Adipose tissue (tissue), 3 donors: ENCODE results near the gene PARP11. TPM values are rescaled to one million over a fixed set of nuclear protein-coding genes. Genes with fewer than 3 reads are reported as not detected.

Source experiments
- H3K27ac ChIP-seq: one replicate; pipeline ENCODE4 v1.5.1; 2013; ENCODE audit warnings: low read depth, low read length
- WGBS, 3 donors: extraction: QIAGEN DNeasy Blood & Tissue Kit; methylation state at CpG; one replicate each; pipeline ENCODE4 v1.1.7; 2013; 5-methylcytosine and 5-hydroxymethylcytosine counted together
- polyA plus RNA-seq, 3 donors: library from polyadenylated mRNA; stranded (reverse); fragments of 200-250 nt; gene quantifications; one replicate each; pipeline ENCODE4 v1.2.3, GENCODE V29; 2013
- donor health status: healthy with polysubstance abuse.
- donor health status: Bipolar disorder and iron deficiency.
- donor health status: healthy.

Gene PARP11
- 1 to 10 TPM; 1.8 to 3.1 (median 3.0) TPM for polyA plus RNA-seq

GRCh38 chr12:3872800-3873636 is at the start of gene PARP11:
PARP11 (minus strand) TSS chr12:3873399; CDS start chr12:3873229, 170 bp downstream.
- peak within 1 kb of the TSS; percentile 19 for H3K27ac ChIP-seq
- 0 to 1% (median 0%) methylated on average over 55 of the region's 55 CpGs for WGBS, 3 donors

GRCh38 chr12:3922033-3922432 is 48.8 kb upstream of the PARP11 start:
- no peak overlapping the region for H3K27ac ChIP-seq
- 52 to 88% (median 86%) methylated on average over 6 of the region's 6 CpGs for WGBS, 3 donors

DNA sequence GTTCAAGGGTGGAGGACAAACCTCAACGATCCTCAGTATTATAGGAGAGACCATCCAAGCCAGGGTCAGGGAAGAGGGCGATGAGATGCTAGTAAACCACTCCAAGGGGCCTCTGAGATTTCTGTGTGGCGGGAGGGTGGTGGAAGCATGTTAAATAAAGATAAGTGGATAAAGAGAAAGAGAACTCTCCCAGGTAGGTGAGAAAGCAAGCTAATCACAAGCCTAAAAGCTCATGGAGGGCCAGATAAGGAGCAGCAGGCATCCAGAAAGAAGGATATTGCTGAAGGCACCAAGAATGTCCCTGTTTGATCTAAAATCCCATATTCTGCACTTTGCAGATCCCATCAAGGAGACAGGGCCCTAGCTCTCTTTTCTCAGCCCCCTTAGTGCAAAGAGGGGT is 48.3 kb upstream of the PARP11 start:
- H3K27ac ChIP-seq = no peak overlapping the region
- 74 to 83% (median 80%) methylated on average over 3 of the region's 3 CpGs for WGBS, 3 donors

DNA sequence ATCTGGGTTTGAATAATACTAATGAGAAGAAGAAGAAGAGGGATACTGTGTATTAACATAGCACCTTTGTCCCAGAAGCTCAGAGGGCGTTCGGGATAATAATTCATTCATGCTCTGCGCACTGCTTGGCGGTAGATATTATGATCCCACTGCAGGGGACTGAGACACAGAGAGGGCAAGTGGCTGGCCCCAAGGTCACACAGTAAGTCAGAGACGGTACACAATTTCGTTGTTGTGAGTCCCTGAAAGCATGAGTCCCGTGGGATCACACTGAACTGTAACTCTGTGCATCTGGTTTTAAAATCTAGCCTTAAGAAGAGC is 47.9 kb upstream of the PARP11 start:
- WGBS, 3 donors = 67 to 77% (median 74%) methylated on average over 7 of the region's 7 CpGs
- no peak overlapping the region for H3K27ac ChIP-seq

- H3K27ac ChIP-seq = no peak overlapping the region
- 47 to 58% (median 55%) methylated on average over 22 of the region's 22 CpGs for WGBS, 3 donors
These were observed 47.4 kb upstream of the PARP11 start for GRCh38 chr12:3920351-3921150.

- WGBS, 3 donors = 67 to 77% (median 73%) methylated on average over 5 of the region's 5 CpGs
- no peak overlapping the region for H3K27ac ChIP-seq
These were observed 40.1 kb upstream of the PARP11 start for GRCh38 chr12:3913278-3913677.

GRCh38 chr12:3912863-3913262 is 39.7 kb upstream of the PARP11 start:
- H3K27ac ChIP-seq = no peak overlapping the region
- WGBS, 3 donors = 88 to 95% (median 92%) methylated on average over 3 of the region's 3 CpGs

DNA sequence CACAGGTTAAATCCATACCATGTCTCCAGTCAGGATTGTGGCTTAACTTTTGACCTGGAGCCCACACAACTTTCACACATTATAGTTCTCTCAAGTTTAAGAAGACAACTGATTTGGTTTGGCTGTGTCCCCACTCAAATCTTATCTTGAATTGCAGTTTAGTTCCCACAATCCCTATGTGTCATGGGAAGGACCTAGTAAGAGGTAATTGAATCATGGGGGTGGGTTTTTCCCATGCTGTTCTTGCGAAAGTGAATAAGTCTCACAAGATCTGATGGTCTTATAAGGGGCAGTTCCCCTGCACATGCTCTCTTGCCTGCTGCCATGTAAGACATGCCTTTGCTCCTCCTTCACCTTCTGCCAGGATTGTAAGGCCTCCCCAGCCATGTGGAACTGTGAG is 38.2 kb upstream of the PARP11 start:
- no peak overlapping the region for H3K27ac ChIP-seq
- 84 to 100% (median 88%) methylated on average over 1 of the region's 1 CpG for WGBS, 3 donors

GRCh38 chr12:3905664-3906063 is 32.5 kb upstream of the PARP11 start:
- 52 to 86% (median 84%) methylated on average over 5 of the region's 5 CpGs for WGBS, 3 donors
- no peak overlapping the region for H3K27ac ChIP-seq

DNA sequence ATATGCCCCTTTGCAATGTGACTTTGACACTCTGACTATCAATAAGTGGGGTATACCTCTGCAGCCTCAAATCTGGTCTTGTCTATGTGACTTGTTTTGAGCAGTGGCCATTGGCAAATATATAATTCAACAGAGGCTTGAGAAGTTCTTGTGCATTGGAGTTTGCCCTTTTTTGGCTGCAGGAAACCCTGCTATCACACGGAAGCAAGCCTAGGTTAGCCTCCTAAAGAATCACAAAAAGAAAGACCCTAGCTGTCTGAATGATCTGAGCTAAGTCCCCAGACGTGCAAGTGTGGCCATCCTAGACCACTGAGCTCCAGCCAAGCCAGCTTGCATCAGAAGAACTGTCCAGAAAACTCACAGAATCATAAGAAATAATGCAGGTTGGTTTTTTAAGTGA is 31.8 kb upstream of the PARP11 start:
- H3K27ac ChIP-seq = no peak overlapping the region
- 53 to 63% (median 57%) methylated on average over 2 of the region's 2 CpGs for WGBS, 3 donors

DNA sequence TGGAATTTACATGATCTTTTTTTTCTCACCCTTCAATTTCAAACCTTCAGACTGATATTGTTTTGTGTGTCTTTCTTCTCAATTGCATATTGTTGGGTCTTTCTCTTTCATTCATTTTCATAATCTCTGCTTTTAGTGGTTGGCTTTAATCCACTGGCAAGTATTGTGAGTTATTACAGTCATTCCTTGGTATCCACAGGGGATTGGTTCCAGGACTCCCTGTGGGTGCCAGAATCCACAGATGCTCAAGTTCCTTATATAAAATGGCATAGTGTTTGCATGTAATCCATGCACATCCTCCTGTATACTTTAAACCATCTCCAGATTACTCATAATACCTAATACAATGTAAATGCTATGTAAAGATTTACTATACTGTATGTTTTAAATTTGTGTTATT is 29.7 kb upstream of the PARP11 start:
- no peak overlapping the region for H3K27ac ChIP-seq

GRCh38 chr12:3901116-3901515 is 27.9 kb upstream of the PARP11 start:
- no peak overlapping the region for H3K27ac ChIP-seq

GRCh38 chr12:3898756-3899155 is 25.6 kb upstream of the PARP11 start:
- 58 to 87% (median 82%) methylated on average over 3 of the region's 3 CpGs for WGBS, 3 donors
- H3K27ac ChIP-seq = no peak overlapping the region

GRCh38 chr12:3897371-3897971 is 24.3 kb upstream of the PARP11 start:
- WGBS, 3 donors = 55 to 84% (median 65%) methylated on average over 7 of the region's 7 CpGs
- no peak overlapping the region for H3K27ac ChIP-seq

DNA sequence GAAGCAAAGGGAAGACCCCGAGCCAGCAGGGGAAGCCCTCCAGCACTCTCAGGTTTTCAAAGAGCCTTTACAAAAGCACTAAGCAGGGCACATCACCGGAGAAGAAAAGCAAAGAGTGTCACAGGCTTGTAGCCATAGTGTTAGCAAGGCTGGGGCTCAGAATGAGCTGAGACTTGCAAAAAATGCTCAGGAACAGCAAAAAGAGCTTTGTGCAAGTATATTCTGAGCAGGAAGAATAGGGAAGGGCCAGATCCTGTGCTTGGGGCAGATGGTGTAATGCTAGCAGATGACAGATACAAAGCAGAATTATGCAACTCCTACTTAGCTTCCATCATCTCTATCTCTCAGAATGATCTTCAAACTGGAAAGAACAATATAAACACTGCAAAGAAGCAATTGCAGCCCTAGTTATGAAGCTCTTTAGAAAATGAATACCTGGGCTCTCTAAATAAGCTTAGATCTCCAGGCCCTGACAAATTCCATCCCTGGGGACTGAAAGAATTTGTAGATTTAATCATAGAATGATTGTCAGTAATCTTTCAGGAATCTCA is 23.7 kb upstream of the PARP11 start:
- WGBS, 3 donors = 21 to 63% (median 34%) methylated on average over 2 of the region's 2 CpGs
- no peak overlapping the region for H3K27ac ChIP-seq

DNA sequence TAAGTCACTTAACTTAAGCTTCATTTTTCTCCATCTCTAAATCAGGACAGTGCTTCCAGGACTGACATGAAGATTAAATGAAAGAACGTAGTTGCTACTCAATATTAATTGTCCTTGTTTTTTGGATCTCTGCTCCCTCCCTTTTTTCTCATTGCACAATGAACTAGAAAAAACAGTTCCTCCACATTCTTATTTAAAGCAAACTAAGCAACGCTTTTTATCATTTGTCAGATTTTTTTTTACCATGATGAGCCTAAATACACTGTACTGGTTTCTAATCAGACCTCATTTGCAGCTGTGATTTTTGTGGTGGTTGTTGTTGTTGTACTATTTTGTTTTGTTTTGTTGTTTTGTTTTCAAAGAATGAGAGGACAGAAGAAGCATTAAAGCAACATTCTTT is 23.2 kb upstream of the PARP11 start:
- WGBS, 3 donors = 26 to 54% (median 36%) methylated on average over 2 of the region's 2 CpGs
- no peak overlapping the region for H3K27ac ChIP-seq

DNA sequence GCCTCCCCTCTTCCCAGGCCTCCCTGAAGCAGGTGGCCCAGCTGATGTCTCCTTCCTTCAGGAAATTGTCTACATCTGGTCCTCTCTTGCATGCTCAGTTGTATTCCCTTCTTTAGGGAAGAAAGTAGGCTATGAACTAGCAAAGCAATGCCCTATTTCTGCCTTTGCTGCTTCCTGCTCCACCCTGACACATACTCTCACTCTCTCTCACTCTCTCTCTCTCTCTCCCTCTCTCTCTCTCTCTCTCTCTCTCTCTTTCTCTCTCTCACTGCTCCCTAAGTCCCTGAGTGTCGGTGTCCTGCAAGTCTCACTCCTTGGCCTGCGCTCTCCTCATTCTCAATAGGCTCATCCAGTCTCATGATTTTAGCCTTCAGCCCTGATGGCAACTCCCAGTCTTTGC is 19.4 kb upstream of the PARP11 start:
- 88 to 95% (median 89%) methylated on average over 2 of the region's 2 CpGs for WGBS, 3 donors

DNA sequence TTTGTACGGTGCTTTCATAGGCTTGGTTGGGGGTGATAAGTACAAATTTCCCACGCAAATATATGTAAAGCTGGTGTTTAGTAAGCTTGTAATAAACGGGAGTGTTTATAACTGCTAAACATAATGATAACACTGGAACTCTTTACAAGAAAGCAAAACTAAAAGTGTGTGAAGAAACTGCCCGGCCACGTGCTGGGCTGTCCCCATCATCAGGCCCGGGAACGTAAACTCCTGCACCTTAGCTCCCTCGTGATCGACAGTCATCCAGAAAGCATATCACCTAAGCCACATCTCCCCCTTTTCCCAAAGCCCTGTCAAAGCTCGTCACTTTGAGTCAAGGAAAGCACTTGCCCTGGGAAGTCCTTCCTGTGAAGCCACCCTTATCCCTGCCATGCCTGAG is 18.0 kb upstream of the PARP11 start:
- WGBS, 3 donors = 72 to 82% (median 76%) methylated on average over 10 of the region's 10 CpGs
- no peak overlapping the region for H3K27ac ChIP-seq

More for the DNA sequence above, 19.4 kb upstream of the PARP11 start:
- H3K27ac ChIP-seq = no peak overlapping the region

DNA sequence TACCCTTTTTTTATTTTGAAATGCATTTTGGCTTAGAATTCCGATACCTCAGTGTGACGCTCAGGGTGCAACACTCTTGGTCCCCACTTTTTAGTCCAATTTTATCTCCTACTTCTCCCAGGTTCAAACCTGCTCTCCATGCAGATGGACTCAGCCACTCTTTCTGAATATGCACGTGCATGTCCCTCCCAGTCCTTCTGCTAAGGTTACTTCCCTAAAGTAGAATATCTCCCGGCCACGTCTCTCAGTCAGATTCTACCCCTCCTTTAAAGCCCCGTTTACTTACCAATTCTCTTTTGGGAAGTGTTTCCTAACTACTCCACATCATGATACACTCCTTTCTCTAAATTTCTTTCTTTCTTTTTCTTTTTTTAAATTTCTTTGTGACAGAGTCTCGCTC is 15.5 kb upstream of the PARP11 start:
- WGBS, 3 donors = 69 to 86% (median 70%) methylated on average over 7 of the region's 7 CpGs
- no peak overlapping the region for H3K27ac ChIP-seq
